ENCODE data around the gene KRTAP4-12.
"Not testable (repeated sequence)": the region's sequence is repeated elsewhere in the genome, so short reads cannot be mapped to it uniquely, and the experiment has no call there.

KRTAP4-12 gene

GRCh38 chr17:41088760-41089352, 35.1 kb downstream of the KRTAP4-12 start:
- not testable (repeated sequence) for DNase-seq (ENCODE audit: low read depth)

GRCh38 chr17:41084100-41084856, 39.7 kb downstream of the KRTAP4-12 start, which contains the start of gene KRTAP4-7:
Gene KRTAP4-7 (plus strand): TSS chr17:41084150. CDS start chr17:41084207, 57 bp downstream.
- not testable (repeated sequence) for DNase-seq (ENCODE audit: low read depth)

GRCh38 chr17:41083427-41083826, 40.6 kb downstream of the KRTAP4-12 start:
- not testable (repeated sequence) for DNase-seq (ENCODE audit: low read depth)

- no peak for DNase-seq (ENCODE audit: low read depth)
Measured at GRCh38 chr17:41082626-41083025, 41.4 kb downstream of the KRTAP4-12 start.

GRCh38 chr17:41076788-41077187, 47.2 kb downstream of the KRTAP4-12 start:
- DNase-seq (ENCODE audit: low read depth): no peak

GRCh38 chr17:41073676-41074075, 50.3 kb downstream of the KRTAP4-12 start:
- no peak for DNase-seq (ENCODE audit: low read depth)
